Ishikawa (cell line): Measurements from ENCODE around the gene DPEP1.

Experiments used
- CEBPB ChIP-seq: IDR thresholded peaks from 2 replicates; pipeline ENCODE4 v1.6.1; 2012
- CREB1 ChIP-seq: IDR thresholded peaks from 2 replicates; pipeline ENCODE4 v1.6.1; 2012; ENCODE audit warnings: low read depth
- EGR1 ChIP-seq: IDR thresholded peaks from 2 replicates; pipeline ENCODE4 v1.6.1; 2012
- EP300 ChIP-seq: IDR thresholded peaks from 2 replicates; pipeline ENCODE4 v1.6.1; 2012; ENCODE audit warnings: borderline replicate concordance
- FOXM1 ChIP-seq: IDR thresholded peaks from 2 replicates; pipeline ENCODE4 v1.6.1; 2012; ENCODE audit warnings: low read depth, borderline replicate concordance
- NFIC ChIP-seq: IDR thresholded peaks from 2 replicates; pipeline ENCODE4 v1.6.1; 2012
- RAD21 ChIP-seq: IDR thresholded peaks from 2 replicates; pipeline ENCODE4 v1.6.1; 2012; ENCODE audit warnings: low read depth
- TAF1 ChIP-seq: IDR thresholded peaks from 2 replicates; pipeline ENCODE4 v1.6.1; 2012; ENCODE audit warnings: low read depth, mild to moderate bottlenecking
- TCF12 ChIP-seq: IDR thresholded peaks from 2 replicates; pipeline ENCODE4 v1.6.1; 2012; ENCODE audit warnings: low read depth
- TEAD4 ChIP-seq: IDR thresholded peaks from 2 replicates; pipeline ENCODE4 v1.6.1; 2012
- YY1 ChIP-seq: IDR thresholded peaks from 2 replicates; pipeline ENCODE4 v1.6.1; 2012; ENCODE audit warnings: low read depth
- ZBTB7A ChIP-seq: IDR thresholded peaks from 2 replicates; pipeline ENCODE4 v1.6.1; 2012; ENCODE audit warnings: low read depth
- TF ChIP-seq, protein P1 (sequence below): IDR thresholded peaks from 2 replicates; pipeline ENCODE4 v1.6.1; 2012; ENCODE audit warnings: low read depth, mild to moderate bottlenecking
- TF ChIP-seq, protein P2 (sequence below): IDR thresholded peaks from 2 replicates; pipeline ENCODE4 v1.6.1; 2012
- TF ChIP-seq, protein P3 (sequence below): IDR thresholded peaks from 2 replicates; pipeline ENCODE4 v1.6.1; 2012

The DPEP1 gene

DNA sequence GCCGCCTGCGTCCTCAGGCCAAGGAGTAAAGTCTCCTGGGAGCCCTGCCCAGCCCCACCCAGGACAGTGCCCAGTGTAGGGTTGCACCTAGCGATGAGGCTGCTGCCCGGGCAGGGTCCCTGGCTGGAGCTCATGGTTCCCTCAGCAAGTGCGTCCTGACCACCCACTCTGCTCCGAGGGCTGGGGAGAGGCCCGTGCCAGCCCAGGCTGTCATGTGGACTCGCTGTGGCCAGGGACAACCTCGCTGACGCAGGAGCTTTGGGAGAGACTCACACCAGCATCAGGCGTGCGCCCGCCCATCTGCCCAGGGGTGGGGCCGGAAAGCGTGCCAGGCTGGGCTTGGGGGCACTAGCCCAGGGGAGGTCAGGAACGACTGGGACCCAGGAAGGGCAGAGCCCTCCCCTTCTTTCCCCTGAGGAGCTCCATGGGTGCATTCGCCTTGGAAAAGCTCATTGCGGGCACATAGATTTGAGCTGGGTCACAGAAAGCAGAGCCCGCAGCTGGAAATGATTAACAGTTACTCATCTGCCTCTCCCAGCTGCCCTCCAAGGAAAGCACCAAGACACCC lies 19.7 kb downstream of the DPEP1 start:
- TF ChIP-seq, protein P1, sequence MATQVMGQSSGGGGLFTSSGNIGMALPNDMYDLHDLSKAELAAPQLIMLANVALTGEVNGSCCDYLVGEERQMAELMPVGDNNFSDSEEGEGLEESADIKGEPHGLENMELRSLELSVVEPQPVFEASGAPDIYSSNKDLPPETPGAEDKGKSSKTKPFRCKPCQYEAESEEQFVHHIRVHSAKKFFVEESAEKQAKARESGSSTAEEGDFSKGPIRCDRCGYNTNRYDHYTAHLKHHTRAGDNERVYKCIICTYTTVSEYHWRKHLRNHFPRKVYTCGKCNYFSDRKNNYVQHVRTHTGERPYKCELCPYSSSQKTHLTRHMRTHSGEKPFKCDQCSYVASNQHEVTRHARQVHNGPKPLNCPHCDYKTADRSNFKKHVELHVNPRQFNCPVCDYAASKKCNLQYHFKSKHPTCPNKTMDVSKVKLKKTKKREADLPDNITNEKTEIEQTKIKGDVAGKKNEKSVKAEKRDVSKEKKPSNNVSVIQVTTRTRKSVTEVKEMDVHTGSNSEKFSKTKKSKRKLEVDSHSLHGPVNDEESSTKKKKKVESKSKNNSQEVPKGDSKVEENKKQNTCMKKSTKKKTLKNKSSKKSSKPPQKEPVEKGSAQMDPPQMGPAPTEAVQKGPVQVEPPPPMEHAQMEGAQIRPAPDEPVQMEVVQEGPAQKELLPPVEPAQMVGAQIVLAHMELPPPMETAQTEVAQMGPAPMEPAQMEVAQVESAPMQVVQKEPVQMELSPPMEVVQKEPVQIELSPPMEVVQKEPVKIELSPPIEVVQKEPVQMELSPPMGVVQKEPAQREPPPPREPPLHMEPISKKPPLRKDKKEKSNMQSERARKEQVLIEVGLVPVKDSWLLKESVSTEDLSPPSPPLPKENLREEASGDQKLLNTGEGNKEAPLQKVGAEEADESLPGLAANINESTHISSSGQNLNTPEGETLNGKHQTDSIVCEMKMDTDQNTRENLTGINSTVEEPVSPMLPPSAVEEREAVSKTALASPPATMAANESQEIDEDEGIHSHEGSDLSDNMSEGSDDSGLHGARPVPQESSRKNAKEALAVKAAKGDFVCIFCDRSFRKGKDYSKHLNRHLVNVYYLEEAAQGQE: no peak
- TF ChIP-seq EP300: no peak
- TF ChIP-seq, protein P2, sequence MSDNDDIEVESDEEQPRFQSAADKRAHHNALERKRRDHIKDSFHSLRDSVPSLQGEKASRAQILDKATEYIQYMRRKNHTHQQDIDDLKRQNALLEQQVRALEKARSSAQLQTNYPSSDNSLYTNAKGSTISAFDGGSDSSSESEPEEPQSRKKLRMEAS: 0 out of 2 replicates have a peak, but pooled peaks have one; percentile 24
- TF ChIP-seq, protein P3, sequence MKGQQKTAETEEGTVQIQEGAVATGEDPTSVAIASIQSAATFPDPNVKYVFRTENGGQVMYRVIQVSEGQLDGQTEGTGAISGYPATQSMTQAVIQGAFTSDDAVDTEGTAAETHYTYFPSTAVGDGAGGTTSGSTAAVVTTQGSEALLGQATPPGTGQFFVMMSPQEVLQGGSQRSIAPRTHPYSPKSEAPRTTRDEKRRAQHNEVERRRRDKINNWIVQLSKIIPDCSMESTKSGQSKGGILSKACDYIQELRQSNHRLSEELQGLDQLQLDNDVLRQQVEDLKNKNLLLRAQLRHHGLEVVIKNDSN: peak; percentile 52; the same call in 1 of the 2 replicates

DNA sequence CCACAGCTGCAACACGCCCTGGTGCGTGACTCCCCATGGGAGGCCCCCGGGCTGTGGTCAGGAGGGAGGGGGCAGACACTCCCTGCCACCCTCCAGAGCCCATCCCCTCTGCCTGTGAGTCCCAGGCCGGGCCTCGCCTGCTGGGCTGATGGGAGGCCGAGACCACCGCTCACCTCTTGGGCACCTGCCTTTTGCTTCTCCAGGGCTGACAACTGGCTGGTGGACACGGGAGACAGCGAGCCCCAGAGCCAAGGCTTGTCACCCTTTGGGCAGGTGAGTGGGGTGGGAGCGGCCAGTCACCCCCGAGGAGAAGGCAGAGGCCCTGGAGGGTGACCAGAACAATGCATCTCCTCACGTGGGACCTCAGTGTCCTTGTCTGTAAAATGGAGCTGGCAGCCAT lies 23.2 kb downstream of the DPEP1 start:
- TF ChIP-seq ZBTB7A (no peak), RAD21 (no peak), FOXM1 (no peak), TAF1 (no peak), YY1 (no peak), CREB1 (no peak), NFIC (no peak), CEBPB (no peak), EP300 (no peak), EGR1 (no peak), TCF12 (no peak)
- TF ChIP-seq, protein P2: no peak
- TF ChIP-seq, protein P1: no peak

DNA sequence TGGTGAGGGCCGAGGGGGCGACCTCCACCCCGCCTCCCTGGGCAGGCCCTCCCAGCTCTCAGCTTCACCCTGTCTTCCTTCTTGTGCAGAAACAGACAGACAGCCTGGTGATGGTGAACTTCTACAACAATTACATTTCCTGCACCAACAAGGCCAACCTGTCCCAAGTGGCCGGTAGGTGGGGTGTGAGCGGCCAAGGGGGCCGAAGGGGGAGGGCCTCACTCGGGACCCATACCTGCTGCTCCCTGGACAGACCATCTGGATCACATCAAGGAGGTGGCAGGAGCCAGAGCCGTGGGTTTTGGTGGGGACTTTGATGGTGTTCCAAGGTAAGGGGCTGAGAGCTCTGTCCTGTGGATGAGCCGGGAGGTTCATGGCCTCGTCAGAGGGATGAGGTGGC lies 23.9 kb downstream of the DPEP1 start:
- TF ChIP-seq EGR1 (no peak), YY1 (no peak), TCF12 (no peak), CEBPB (no peak), TAF1 (no peak), RAD21 (no peak), EP300 (no peak), FOXM1 (no peak), ZBTB7A (no peak), CREB1 (no peak), TEAD4 (no peak)
- TF ChIP-seq, protein P3: no peak
- TF ChIP-seq, protein P2: no peak
- TF ChIP-seq, protein P1: no peak

DNA sequence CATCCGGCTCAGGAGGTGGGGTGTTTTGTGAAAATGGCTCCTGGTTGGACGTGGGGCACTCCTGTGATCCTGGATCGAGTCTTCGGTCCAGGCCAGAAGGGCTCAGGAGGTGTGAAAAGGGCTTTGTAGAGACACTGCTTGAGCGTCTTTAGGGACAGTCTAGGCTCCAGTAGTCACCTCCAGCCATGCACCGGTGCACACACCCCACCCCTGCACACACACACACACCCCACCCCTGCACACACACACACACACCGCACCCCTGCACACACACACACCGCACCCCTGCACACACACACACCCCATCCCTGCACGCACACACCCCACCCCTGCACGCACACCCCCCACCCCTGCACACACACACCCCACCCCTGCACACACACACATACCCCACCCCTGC lies 25.0 kb downstream of the DPEP1 start:
- TF ChIP-seq YY1 (no peak), CREB1 (no peak), NFIC (no peak), FOXM1 (no peak), TCF12 (no peak), TAF1 (no peak), EP300 (no peak), RAD21 (no peak), CEBPB (no peak), ZBTB7A (no peak), TEAD4 (no peak), EGR1 (no peak)
- TF ChIP-seq, protein P3: no peak
- TF ChIP-seq, protein P2: no peak
- TF ChIP-seq, protein P1: no peak
